ENCODE data around the gene ALG3.

ALG3 gene

GRCh38 chr3:184259878-184260723, 11.3 kb upstream of the ALG3 start:
- peak; percentile 37 for DNase-seq

DNA sequence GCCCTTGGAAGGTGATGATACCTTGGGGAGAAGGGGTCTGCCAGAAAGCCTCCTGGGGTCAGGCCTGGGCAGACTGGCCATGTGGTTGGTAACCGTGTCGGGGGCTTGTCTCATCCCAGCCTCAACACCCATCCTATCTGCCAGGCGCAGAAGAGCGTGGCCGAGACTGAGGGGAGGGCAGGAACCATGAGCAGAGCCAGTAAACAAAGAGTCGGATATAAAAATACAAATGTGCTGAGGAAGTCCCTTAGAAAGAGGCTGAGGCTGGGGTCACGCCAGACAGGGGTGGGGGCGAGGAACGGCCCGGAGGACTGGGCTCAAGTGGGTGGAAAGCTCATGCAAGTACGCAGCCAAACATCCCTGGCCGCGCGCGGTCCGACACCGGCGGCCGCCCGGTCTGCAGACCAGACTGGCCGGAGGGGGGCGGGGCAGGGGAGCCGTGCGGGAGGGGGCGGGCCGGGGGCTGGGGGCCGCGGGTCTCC, 10.7 kb upstream of the ALG3 start:
- DNase-seq, result no peak

- no peak for DNase-seq
Measured at GRCh38 chr3:184258926-184259325, 10.2 kb upstream of the ALG3 start.

GRCh38 chr3:184257083-184257915, 8.5 kb upstream of the ALG3 start:
- no peak for DNase-seq

GRCh38 chr3:184255291-184256039, 6.7 kb upstream of the ALG3 start:
- no peak for DNase-seq

GRCh38 chr3:184250167-184250828, 1.5 kb upstream of the ALG3 start:
- peak; percentile 96 for DNase-seq

DNA sequence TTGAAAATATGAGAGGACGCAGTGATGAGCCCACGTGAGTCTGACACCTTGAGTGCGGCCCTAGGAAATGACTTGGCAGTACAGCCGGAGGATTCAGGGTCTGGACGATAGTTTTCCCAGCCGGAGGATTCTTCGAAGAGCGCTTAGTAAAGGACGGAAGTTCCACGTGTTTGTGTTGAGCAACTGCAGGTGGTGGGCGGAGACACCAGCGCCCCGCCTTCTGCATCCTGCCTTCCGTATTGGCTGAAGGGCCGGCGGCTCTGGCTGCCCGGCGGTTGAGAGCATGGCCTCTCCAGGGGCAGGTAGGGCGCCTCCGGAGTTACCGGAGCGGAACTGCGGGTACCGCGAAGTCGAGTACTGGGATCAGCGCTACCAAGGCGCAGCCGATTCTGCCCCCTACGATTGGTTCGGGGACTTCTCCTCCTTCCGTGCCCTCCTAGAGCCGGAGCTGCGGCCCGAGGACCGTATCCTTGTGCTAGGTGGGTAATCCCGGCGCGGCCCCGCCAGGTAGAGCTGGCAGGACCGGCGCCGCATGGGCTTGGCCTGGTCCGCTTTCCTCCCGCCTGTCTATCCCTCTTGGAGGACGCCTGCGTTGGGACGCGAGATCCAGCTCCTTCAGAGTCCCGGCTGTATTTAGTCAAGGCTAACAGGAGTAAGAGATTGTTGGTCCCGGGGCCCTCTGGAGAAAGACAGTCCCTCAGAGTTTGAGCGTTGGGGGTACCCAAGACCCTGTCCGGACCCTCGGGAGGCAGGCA, 827 bp upstream of the ALG3 start, which contains the start of gene EEF1AKMT4:
Gene EEF1AKMT4 (plus strand): TSS at position 261 of the 755 bp plus-strand sequence. CDS start 23 bp downstream, at position 284.
- DNase-seq, result peak; percentile 98

- no peak for DNase-seq
Measured at GRCh38 chr3:184242297-184242685, 6.5 kb downstream of the ALG3 start.

- DNase-seq, result no peak
Measured at GRCh38 chr3:184241447-184242296, 7.1 kb downstream of the ALG3 start.

GRCh38 chr3:184241141-184241446, 7.7 kb downstream of the ALG3 start:
- DNase-seq, result no peak

- DNase-seq, result no peak
Measured at GRCh38 chr3:184240384-184241140, 8.2 kb downstream of the ALG3 start.

GRCh38 chr3:184239708-184240107, 9.1 kb downstream of the ALG3 start:
- DNase-seq, result no peak

DNA sequence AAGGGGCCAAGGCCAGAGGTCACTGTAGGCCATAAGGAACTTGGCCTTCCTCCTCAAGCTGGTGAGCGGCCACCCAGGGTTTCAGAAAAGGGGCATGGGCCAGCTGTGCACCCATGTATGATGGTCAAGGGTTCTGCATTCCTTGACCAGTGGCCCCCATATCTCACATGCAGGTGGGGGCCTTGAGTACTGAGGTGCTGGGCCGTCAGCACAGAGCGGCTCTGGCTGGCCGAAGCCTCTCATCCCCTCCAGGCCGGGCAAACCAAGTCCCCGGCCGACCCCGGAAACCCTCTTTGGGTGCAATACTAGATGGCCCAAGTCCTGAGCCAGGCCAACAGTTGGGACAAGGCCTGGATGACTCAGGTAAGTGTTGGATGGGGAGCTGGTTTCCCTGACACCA, 9.5 kb downstream of the ALG3 start:
- no peak for DNase-seq

GRCh38 chr3:184238246-184238818, 10.4 kb downstream of the ALG3 start:
- DNase-seq, result no peak

DNA sequence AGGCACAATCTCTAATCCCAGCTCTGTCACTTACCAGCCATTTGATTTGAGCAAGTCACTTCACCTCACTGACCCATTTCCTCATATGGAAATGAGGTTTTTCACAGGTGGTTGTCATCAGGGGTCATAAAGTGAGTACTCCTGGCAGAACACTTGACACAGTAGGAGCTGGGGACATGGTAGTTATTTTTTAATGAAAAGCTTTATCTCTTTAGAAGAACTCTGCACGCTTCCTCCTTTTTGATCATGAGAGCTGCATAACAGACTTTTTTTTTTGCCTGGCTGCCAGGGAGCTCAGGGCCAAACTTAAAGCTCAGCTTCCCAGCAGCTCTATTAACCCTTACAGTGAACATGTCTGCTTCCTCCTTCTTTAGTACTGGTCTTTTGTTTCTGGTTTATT, 11.0 kb downstream of the ALG3 start:
- no peak for DNase-seq

DNA sequence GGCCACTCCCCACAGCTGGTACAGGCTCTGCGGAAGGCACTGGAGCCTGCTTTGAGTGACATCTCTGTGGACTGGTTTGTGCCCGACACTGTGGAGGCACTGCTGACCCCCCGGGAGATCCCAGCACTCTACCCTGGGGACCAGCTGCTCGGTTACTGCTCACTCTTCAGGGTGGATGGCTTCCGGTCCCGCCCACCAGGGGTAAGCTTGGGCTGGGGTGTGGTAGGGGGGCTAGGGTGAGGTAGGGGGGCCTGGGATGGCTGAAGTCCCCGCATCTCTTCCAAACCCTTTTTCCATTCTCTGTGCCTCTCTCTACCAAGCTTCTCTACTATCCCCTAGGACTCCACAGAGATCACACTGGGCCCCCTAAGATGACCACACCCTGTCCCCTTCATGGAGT, 11.6 kb downstream of the ALG3 start:
- DNase-seq, result no peak

DNA sequence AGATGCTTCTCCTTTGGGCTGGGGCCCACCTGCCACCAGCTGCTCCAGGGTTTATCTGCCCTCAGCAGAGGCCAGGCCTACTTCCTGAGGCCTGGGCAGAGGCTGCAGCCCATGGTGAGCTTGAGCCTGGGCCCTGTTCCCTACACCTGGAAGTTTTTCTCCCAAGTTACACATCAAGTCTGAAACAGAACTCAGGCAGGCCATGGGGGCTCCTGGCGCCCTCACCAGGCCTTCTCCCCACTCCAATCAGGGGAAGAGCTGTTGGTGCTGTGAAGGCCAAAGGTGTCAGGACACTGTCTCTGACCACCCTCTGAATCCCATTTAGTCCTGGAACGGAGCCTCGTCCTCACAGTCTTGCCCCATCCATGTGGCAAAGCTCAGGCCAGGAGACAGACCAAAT, 12.1 kb downstream of the ALG3 start:
- no peak for DNase-seq

GRCh38 chr3:184236033-184236410, 12.7 kb downstream of the ALG3 start:
- DNase-seq, result no peak

DNA sequence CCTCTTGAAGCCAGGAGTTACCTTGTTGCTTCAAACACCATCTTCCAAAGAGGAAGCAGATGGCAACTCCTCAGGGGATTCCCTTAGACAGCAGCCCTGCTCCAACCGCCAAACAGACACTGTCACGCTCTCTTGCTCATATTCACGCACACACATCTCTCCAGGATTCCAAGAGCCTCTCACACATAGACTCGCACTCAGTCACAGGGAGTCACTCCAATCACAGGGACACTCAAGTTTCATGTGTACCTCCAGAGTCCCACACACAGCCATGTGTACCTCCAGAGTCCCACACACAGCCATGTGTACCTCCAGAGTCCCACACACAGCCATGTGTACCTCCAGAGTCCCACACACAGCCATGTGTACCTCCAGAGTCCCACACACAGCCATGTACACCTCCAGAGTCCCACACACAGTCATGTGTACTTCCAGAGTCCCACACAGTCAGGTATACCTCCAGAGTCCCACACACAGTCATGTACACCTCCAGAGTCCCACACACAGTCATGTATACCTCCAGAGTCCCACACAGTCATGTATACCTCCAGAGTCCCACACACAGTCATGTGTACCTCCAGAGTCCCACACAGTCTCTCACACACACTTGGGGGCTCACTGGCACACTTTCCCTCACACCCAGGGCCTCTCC, 13.3 kb downstream of the ALG3 start:
- DNase-seq, result no peak
